Measurements from ENCODE around the gene IRGC.

DNA sequence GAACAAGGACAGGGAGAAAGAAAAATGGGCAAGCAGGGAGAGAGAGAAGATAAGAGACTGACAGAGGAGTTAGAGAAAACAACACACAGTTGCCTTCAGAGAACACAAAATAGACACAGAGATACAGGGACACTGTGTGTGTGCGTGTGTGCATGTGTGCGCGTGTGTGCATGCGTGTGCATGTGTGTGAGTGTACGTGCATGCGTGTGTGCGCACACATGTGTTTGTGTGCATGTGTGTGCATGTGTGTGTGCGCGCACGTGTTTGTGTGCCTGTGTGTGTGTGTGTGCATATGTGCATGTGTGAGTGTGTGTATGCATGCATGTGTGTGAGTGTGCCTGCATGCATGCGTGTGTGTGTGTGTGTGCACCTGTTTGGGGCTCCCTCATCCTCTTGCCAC lies 40.0 kb upstream of the IRGC start:
- TF ChIP-seq, protein P1, sequence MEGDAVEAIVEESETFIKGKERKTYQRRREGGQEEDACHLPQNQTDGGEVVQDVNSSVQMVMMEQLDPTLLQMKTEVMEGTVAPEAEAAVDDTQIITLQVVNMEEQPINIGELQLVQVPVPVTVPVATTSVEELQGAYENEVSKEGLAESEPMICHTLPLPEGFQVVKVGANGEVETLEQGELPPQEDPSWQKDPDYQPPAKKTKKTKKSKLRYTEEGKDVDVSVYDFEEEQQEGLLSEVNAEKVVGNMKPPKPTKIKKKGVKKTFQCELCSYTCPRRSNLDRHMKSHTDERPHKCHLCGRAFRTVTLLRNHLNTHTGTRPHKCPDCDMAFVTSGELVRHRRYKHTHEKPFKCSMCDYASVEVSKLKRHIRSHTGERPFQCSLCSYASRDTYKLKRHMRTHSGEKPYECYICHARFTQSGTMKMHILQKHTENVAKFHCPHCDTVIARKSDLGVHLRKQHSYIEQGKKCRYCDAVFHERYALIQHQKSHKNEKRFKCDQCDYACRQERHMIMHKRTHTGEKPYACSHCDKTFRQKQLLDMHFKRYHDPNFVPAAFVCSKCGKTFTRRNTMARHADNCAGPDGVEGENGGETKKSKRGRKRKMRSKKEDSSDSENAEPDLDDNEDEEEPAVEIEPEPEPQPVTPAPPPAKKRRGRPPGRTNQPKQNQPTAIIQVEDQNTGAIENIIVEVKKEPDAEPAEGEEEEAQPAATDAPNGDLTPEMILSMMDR (IDR thresholded peaks at IDR 0.05; ENCODE audit: low read length) = no peak
- TF ChIP-seq EZH2 (IDR thresholded peaks at IDR 0.05; ENCODE audit: borderline replicate concordance, low read length) = no peak

Measured in OCI-LY1 (cell line).